HL-60 (cell line): ENCODE data around the gene C11orf91.

ENCODE experiments used
- TF ChIP-seq, protein P1 (sequence below): IDR thresholded peaks from one replicate; pipeline ENCODE4 v1.5.1; 2011; ENCODE audit warnings: low read length, control low read depth, inconsistent platforms; ENCODE audit not compliant: insufficient read depth
- TF ChIP-seq, protein P2 (sequence below): IDR thresholded peaks from 2 replicates; pipeline ENCODE4 v1.6.1; 2012; ENCODE audit warnings: low read depth; ENCODE audit not compliant: insufficient replicate concordance

DNA sequence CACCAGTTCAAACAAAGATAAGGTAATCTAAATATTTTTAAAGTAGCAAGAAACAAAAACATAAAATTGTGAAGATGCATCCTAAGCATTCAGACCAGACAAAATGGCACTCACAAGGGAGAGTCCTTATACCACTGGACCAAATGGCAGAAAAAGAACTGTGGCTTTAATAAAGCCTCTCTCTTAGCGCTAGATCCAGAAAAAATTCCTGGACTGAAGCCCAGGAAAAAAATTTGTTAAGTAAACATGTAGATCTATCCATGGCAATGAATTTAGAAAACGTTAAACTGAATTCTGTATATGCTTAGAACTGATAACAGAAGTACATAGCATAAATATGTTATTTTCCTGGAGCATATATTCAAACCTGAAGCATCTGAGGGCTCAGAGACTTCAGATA lies 47.4 kb upstream of the C11orf91 start:
- TF ChIP-seq, protein P1, sequence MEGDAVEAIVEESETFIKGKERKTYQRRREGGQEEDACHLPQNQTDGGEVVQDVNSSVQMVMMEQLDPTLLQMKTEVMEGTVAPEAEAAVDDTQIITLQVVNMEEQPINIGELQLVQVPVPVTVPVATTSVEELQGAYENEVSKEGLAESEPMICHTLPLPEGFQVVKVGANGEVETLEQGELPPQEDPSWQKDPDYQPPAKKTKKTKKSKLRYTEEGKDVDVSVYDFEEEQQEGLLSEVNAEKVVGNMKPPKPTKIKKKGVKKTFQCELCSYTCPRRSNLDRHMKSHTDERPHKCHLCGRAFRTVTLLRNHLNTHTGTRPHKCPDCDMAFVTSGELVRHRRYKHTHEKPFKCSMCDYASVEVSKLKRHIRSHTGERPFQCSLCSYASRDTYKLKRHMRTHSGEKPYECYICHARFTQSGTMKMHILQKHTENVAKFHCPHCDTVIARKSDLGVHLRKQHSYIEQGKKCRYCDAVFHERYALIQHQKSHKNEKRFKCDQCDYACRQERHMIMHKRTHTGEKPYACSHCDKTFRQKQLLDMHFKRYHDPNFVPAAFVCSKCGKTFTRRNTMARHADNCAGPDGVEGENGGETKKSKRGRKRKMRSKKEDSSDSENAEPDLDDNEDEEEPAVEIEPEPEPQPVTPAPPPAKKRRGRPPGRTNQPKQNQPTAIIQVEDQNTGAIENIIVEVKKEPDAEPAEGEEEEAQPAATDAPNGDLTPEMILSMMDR = no peak
- TF ChIP-seq, protein P2, sequence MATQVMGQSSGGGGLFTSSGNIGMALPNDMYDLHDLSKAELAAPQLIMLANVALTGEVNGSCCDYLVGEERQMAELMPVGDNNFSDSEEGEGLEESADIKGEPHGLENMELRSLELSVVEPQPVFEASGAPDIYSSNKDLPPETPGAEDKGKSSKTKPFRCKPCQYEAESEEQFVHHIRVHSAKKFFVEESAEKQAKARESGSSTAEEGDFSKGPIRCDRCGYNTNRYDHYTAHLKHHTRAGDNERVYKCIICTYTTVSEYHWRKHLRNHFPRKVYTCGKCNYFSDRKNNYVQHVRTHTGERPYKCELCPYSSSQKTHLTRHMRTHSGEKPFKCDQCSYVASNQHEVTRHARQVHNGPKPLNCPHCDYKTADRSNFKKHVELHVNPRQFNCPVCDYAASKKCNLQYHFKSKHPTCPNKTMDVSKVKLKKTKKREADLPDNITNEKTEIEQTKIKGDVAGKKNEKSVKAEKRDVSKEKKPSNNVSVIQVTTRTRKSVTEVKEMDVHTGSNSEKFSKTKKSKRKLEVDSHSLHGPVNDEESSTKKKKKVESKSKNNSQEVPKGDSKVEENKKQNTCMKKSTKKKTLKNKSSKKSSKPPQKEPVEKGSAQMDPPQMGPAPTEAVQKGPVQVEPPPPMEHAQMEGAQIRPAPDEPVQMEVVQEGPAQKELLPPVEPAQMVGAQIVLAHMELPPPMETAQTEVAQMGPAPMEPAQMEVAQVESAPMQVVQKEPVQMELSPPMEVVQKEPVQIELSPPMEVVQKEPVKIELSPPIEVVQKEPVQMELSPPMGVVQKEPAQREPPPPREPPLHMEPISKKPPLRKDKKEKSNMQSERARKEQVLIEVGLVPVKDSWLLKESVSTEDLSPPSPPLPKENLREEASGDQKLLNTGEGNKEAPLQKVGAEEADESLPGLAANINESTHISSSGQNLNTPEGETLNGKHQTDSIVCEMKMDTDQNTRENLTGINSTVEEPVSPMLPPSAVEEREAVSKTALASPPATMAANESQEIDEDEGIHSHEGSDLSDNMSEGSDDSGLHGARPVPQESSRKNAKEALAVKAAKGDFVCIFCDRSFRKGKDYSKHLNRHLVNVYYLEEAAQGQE = no peak
